ENCODE results near the gene GAB2.

DNA sequence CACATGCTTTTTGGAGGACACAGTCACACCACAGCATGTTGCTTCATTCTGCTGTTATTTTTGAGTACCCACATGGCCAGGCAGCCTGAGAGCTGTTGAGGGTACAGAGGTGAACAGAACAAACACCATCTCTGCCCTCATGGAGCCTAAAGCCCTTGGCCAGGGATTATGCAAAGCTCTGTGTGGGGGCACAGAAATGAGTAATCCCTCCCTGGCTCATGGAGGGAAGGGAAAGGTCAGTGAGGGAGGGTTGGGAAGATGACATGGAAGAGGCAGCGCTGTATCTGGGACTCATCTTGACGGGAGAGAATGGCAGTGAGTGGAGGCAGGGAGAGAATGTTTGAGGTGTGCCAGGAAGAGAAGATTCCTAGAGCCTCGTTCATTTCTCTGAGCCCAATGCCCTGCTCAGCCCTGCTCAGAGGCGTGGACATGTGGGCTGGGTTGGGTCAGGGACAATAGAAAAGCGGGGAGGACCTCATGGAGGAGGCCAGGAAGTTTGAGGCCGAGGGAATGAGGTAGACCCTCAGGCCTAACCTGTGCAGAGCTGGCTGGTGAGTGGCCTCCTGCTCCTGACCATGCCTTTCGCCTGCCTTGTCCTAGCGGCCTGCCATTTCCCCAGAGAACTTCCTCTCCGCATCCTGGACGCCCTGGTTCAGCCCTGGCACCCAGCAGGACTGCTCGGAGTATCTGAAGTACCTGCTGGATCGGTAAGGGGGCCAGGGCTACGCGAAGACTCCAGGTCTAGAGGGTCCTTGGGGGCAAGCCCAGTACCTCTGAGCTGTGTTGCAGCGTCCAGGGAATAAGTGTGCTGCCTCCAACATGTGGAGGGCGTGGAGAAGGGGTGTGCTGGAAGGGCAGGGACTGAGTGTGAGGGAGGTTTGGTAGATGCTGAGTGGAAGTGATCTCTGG lies 209.1 kb downstream of the GAB2 start:
- TF ChIP-seq CTCF (IDR thresholded peaks at IDR 0.05): no peak
- no peak for TF ChIP-seq POLR2AphosphoS5 (IDR thresholded peaks at IDR 0.05)
